Tibial nerve (tissue), 3 donors: Measurements from ENCODE around the gene FRYL.

Experiments
- POLR2A ChIP-seq, 2 donors: fragments of 450-650 bp; IDR thresholded peaks; one replicate each; pipeline ENCODE4 v1.6.1; 2017; ENCODE audit warnings: antibody characterized with exemption in 2 of 2, mild to moderate bottlenecking in 2 of 2, moderate library complexity in 2 of 2
- TF ChIP-seq, protein P1 (sequence below), 5 experiments: fragments of 200-600 bp in 3 of 5; fragments of 450-650 bp in 2 of 5; sonication (generic) in 3 of 5; IDR thresholded peaks; one replicate each; pipeline ENCODE4 v1.5.1; 2016 to 2019; ENCODE audit warnings: antibody characterized with exemption in 5 of 5, mild to moderate bottlenecking in 3 of 5, moderate library complexity in 2 of 5

GRCh38 chr4:48804584-48805301 lies 24.7 kb upstream of the FRYL start:
- TF ChIP-seq, protein P1, sequence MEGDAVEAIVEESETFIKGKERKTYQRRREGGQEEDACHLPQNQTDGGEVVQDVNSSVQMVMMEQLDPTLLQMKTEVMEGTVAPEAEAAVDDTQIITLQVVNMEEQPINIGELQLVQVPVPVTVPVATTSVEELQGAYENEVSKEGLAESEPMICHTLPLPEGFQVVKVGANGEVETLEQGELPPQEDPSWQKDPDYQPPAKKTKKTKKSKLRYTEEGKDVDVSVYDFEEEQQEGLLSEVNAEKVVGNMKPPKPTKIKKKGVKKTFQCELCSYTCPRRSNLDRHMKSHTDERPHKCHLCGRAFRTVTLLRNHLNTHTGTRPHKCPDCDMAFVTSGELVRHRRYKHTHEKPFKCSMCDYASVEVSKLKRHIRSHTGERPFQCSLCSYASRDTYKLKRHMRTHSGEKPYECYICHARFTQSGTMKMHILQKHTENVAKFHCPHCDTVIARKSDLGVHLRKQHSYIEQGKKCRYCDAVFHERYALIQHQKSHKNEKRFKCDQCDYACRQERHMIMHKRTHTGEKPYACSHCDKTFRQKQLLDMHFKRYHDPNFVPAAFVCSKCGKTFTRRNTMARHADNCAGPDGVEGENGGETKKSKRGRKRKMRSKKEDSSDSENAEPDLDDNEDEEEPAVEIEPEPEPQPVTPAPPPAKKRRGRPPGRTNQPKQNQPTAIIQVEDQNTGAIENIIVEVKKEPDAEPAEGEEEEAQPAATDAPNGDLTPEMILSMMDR (IDR thresholded peaks at IDR 0.05): no peak
- TF ChIP-seq POLR2A (IDR thresholded peaks at IDR 0.05): no peak
